B cell (primary cell): ENCODE data around the gene KRTAP10-1.

Experiments
- CTCF ChIP-seq: fragments of 200-600 bp; IDR thresholded peaks from one replicate; pipeline ENCODE4 v1.8.0; 2022; ENCODE audit warnings: antibody characterized with exemption, mild to moderate bottlenecking
- EZH2 ChIP-seq: IDR thresholded peaks from 2 replicates; pipeline ENCODE4 v1.6.1; 2012; ENCODE audit warnings: borderline replicate concordance, low read depth, mild to moderate bottlenecking, moderate library complexity, low read length; ENCODE audit not compliant: insufficient read depth, poor library complexity, severe bottlenecking

DNA sequence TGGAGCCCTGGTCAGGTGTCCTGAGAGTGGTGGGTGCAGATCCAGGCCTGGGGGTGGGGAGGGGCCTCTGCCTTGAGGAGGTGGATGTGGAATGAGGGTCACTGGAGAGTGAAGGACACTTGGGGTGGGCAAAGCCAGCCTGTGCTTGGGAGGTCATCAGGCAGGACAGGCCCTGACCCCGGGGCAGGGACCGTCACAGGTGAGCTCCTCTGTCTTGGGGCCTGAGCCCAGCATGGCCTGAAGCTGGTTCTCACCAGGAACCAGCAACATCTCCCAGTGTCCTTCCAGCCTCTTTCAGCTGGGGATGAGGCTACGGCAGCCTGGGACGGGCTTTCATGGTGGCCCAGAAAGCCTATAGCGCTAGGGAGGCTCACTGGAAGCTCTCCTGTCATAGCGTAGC lies 12.1 kb upstream of the KRTAP10-1 start:
- TF ChIP-seq EZH2 (no peak), CTCF (no peak)
